HG02571 (cell line): Measurements from ENCODE around the gene KLF7.

Experiments used
- ATAC-seq: cut with Tn5 transposase; IDR thresholded peaks from one replicate; pipeline ENCODE4 v1.9.1; 2021; ENCODE audit warnings: mild to moderate bottlenecking, moderate library complexity; ENCODE audit not compliant: unreplicated experiment

Gene KLF7

GRCh38 chr2:207035875-207036274 lies 129.9 kb downstream of the KLF7 start:
- no peak for ATAC-seq

- ATAC-seq = no peak
These were observed 133.3 kb downstream of the KLF7 start for GRCh38 chr2:207032490-207032889.
